Esophagus muscularis mucosa (tissue), 4 donors: ENCODE measurements around the gene ZNF83.

Experiments used
- EP300 ChIP-seq: sonication (generic); formaldehyde crosslinking; IDR thresholded peaks from one replicate; pipeline ENCODE4 v1.6.1; 2017; ENCODE audit warnings: antibody characterized with exemption
- POLR2A ChIP-seq: fragments of 450-650 bp; IDR thresholded peaks from one replicate; pipeline ENCODE4 v1.6.1; 2017; ENCODE audit warnings: antibody characterized with exemption, moderate library complexity, mild to moderate bottlenecking, low read depth
- TF ChIP-seq, protein P1 (sequence below), 3 experiments: fragments of 200-600 bp in 2 of 3; fragments of 450-650 bp in 1 of 3; sonication (generic) in 2 of 3; IDR thresholded peaks; one replicate each; pipeline ENCODE4 v1.5.1; 2017 to 2019; ENCODE audit warnings: antibody characterized with exemption in 3 of 3, mild to moderate bottlenecking in 2 of 3, moderate library complexity in 1 of 3

- TF ChIP-seq, protein P1, sequence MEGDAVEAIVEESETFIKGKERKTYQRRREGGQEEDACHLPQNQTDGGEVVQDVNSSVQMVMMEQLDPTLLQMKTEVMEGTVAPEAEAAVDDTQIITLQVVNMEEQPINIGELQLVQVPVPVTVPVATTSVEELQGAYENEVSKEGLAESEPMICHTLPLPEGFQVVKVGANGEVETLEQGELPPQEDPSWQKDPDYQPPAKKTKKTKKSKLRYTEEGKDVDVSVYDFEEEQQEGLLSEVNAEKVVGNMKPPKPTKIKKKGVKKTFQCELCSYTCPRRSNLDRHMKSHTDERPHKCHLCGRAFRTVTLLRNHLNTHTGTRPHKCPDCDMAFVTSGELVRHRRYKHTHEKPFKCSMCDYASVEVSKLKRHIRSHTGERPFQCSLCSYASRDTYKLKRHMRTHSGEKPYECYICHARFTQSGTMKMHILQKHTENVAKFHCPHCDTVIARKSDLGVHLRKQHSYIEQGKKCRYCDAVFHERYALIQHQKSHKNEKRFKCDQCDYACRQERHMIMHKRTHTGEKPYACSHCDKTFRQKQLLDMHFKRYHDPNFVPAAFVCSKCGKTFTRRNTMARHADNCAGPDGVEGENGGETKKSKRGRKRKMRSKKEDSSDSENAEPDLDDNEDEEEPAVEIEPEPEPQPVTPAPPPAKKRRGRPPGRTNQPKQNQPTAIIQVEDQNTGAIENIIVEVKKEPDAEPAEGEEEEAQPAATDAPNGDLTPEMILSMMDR (IDR thresholded peaks at IDR 0.05): no peak
- TF ChIP-seq EP300: no peak
- no peak for TF ChIP-seq POLR2A
These were observed 8.5 kb upstream of the ZNF83 start for GRCh38 chr19:52646571-52647217.
